Lower lobe of right lung (tissue), 2 donors: ENCODE data around the gene NELFB. TPM values are rescaled to one million over a fixed set of nuclear protein-coding genes. Genes with fewer than 3 reads are reported as not detected.
A peak's percentile ranks its signal among the peaks of the same experiment; 100 is the strongest.
"Not testable (repeated sequence)": the region's sequence is repeated elsewhere in the genome, so short reads cannot be mapped to it uniquely, and the experiment has no call there.

Experiments
- ATAC-seq, 2 donors: fragments of 200-7000 bp; cut with Tn5 transposase; one replicate each; pipeline ENCODE4 v1.9.1; 2020 to 2022; ENCODE audit warnings: mild to moderate bottlenecking in 2 of 2, moderate library complexity in 2 of 2
- DNase-seq: peaks from one replicate; pipeline ENCODE4 v3.0.0-alpha.2; 2020
- H3K27ac ChIP-seq: fragments of 200-600 bp; one replicate; pipeline ENCODE4 v1.8.0; 2022
- H3K27me3 ChIP-seq: fragments of 200-600 bp; one replicate; pipeline ENCODE4 v1.8.0; 2022; ENCODE audit warnings: low read depth
- H3K36me3 ChIP-seq: fragments of 200-600 bp; one replicate; pipeline ENCODE4 v1.8.0; 2022; ENCODE audit warnings: mild to moderate bottlenecking
- H3K4me1 ChIP-seq: fragments of 200-600 bp; one replicate; pipeline ENCODE4 v1.8.0; 2022
- H3K4me3 ChIP-seq: fragments of 200-600 bp; one replicate; pipeline ENCODE4 v1.8.0; 2022; ENCODE audit warnings: mild to moderate bottlenecking
- H3K9me3 ChIP-seq: fragments of 200-600 bp; one replicate; pipeline ENCODE4 v1.8.0; 2022
- CTCF ChIP-seq: fragments of 200-600 bp; IDR thresholded peaks from one replicate; pipeline ENCODE4 v1.8.0; 2022; ENCODE audit warnings: antibody characterized with exemption, mild to moderate bottlenecking
- intact Hi-C: fragments of 100-400 bp; cut with DNase I; formaldehyde crosslinking; loops from one replicate; pipeline ENCODE4 v1.11.0; 2022
- total RNA-seq: library from RNA; stranded (reverse); fragmentation: NEBNext Ultra II Directional; extraction: Animal tissue kit (Norgen Biotek cat#: 25700); gene quantifications from one replicate; pipeline ENCODE4 v1.2.1, GENCODE V29; 2021
- donor health status: DM: no; HTN: yes; CAD: no; lungs with severe emphysema.

Gene NELFB
- total RNA-seq, 1 donor from 2014 or later: 44.7 TPM

- Histone ChIP-seq H3K27ac (peak within 1 kb of the TSS; percentile 98), H3K36me3 (peaks cover 23% of the 10 kb centered on the region), H3K27me3 (no peaks in the 10 kb centered on the region), H3K4me3 (peak within 1 kb of the TSS; percentile 93), H3K4me1 (peaks cover 58% of the 10 kb centered on the region), H3K9me3 (no peaks in the 10 kb centered on the region)
- peak; percentile 6 for TF ChIP-seq CTCF
- ATAC-seq (peak; percentile 89 to 92), DNase-seq (peak; percentile 99)
- intact Hi-C loops: no loop called here
Measured at GRCh38 chr9:137240841-137241489, 14.2 kb upstream of the NELFB start, which contains the start of gene TUBB4B. TUBB4B (plus strand) TSS chr9:137241287; CDS start chr9:137241361, 74 bp downstream.

- Histone ChIP-seq H3K4me1 (peaks cover 51% of the 10 kb centered on the region), H3K9me3 (no peaks in the 10 kb centered on the region), H3K4me3 (peak overlapping the region; percentile 93), H3K27ac (peak overlapping the region; percentile 90), H3K27me3 (no peaks in the 10 kb centered on the region), H3K36me3 (peaks cover 23% of the 10 kb centered on the region)
- peak; percentile 8 to 38 for ATAC-seq
- intact Hi-C loops: no loop called here
- no peak for TF ChIP-seq CTCF
- DNase-seq: peak; percentile 76
Measured at GRCh38 chr9:137241490-137242268, 13.4 kb upstream of the NELFB start.

GRCh38 chr9:137242269-137243203 lies 12.6 kb upstream of the NELFB start:
- intact Hi-C loops: no loop called here
- Histone ChIP-seq H3K36me3 (peaks cover 23% of the 10 kb centered on the region), H3K27ac (peak overlapping the region; percentile 90), H3K27me3 (no peaks in the 10 kb centered on the region), H3K4me3 (peak overlapping the region; percentile 93), H3K9me3 (no peaks in the 10 kb centered on the region), H3K4me1 (peaks cover 51% of the 10 kb centered on the region)
- TF ChIP-seq CTCF: no peak
- no peak for ATAC-seq
- no peak for DNase-seq

GRCh38 chr9:137243266-137243625 lies 11.9 kb upstream of the NELFB start:
- not testable (repeated sequence) for DNase-seq
- peaks cover 47% of the 10 kb centered on the region for H3K4me1 ChIP-seq

GRCh38 chr9:137243626-137244485 lies 11.3 kb upstream of the NELFB start:
- DNase-seq: no peak
- intact Hi-C loops: no loop called here
- Histone ChIP-seq H3K9me3 (no peaks in the 10 kb centered on the region), H3K36me3 (peaks cover 23% of the 10 kb centered on the region), H3K27me3 (no peaks in the 10 kb centered on the region), H3K27ac (no peak overlapping the region), H3K4me3 (no peak overlapping the region), H3K4me1 (peaks cover 41% of the 10 kb centered on the region)
- TF ChIP-seq CTCF: no peak
- no peak for ATAC-seq

More at GRCh38 chr9:137243266-137243625, 11.9 kb upstream of the NELFB start:
- H3K36me3 ChIP-seq: peaks cover 23% of the 10 kb centered on the region
- ATAC-seq, H3K27ac ChIP-seq, H3K27me3 ChIP-seq, intact Hi-C loops, H3K9me3 ChIP-seq, H3K4me3 ChIP-seq: not testable (repeated sequence)
